GM21360 (cell line): Measurements from ENCODE around the gene PIGK.
A peak's percentile ranks its signal among the peaks of the same experiment; 100 is the strongest.
"Not testable (repeated sequence)": the region's sequence is repeated elsewhere in the genome, so short reads cannot be mapped to it uniquely, and the experiment has no call there.

Experiments
- ATAC-seq: cut with Tn5 transposase; IDR thresholded peaks from one replicate; pipeline ENCODE4 v1.9.1; 2021; ENCODE audit warnings: mild to moderate bottlenecking, moderate library complexity; ENCODE audit not compliant: unreplicated experiment

PIGK gene

GRCh38 chr1:77197351-77197750 is 21.9 kb downstream of the PIGK start:
- no peak for ATAC-seq

DNA sequence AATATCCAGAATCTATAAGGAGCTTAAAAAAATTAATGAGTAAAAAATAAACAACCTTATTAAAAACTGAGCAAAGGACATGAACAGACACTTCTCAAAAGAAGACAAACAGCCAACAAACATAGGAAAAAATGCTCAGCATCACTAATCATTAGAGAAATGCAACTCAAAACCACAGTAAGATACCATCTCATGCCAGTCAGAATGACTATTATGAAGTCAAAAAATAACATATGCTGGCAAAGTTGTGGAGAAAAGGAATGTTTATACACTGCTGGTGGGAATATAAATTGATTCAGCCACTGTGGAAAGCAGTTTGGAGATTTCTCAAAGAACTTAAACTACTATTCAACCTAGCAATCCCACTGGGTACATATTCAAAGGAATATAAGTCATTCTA is 25.3 kb downstream of the PIGK start:
- no peak for ATAC-seq

DNA sequence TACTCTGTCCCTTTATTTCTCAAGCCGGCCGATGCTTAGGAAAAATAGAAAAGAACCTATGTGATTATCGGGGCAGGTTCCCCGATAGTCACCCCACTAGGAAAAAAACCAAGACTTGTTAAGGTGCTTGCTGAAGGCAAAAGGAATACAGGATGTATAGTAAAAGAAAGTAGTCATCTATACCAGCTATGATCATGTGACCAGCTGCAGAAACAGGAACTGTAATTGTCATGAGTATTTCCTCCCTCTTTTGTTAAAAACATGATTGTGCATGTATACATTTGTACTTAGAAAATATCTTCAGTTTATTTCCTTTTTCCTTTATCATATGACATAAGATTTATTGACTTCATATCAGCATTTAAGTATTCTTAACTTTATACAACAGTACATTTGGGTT is 30.5 kb downstream of the PIGK start:
- ATAC-seq, result no peak

DNA sequence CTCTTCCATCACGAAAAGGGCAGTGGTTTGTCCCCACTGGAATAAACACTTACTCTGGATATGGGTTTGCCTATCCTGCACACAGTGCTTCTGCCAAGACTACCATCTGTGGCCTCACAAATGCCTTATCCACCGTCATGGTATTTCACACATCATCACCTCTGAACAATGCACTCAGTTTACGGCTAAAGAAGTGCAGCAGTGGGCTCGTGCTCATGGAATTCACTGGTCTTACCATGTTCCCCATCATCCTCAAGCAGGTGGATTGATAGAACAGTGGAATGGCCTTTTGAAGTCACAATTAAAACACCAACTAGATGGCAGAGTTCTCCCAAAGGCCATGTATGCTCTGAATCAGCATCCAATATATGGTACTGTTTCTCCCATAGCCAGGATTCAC is 32.3 kb downstream of the PIGK start:
- not testable (repeated sequence) for ATAC-seq

DNA sequence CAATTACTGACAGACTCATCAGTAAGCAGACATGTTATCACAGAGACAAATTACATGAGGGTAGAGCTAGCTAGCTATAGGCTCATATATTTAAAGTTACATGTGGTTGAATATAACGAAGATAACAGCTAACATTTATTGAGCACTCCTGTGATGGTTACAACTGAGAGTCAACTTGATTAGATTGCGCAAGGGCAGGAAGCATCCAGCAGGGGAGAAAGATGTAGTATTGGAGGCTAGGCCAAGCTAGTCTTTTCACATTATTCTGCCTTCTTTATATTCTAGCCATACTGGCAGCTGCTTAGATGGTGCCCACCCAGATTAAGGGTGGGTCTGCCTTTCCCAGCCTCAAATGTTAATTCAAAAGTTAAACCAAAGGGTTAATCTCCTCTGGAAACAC is 37.1 kb downstream of the PIGK start:
- no peak for ATAC-seq

- no peak for ATAC-seq
Observed at GRCh38 chr1:77179632-77180031, 39.6 kb downstream of the PIGK start.

DNA sequence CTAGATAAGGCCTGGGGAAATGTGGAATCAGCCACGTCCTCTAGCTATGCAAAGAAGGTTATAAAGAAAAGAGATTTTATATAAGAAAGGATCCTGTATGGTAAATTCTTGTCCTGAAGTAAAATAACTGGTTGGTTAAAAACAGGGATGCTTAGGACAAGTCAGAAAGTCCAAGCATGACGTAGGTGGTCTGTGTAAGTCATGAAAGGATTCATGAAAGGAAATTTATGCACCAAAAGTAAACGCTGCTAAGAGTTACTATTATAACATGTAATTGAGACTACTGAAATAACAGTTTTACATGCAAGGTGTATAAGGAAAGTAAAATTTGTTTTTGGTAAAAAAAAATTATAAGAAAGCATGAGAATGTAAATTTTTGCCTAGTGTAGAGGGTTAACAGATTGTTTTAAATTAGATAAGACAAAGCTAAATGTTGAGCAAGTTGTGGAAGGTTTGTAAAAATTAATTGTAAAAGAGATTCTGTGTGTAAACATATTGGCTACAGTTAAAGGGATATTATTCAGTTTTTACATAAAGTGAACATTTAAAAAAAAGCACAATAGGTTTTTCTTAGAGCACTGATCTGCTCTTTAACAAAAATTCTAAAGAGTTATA is 43.9 kb downstream of the PIGK start:
- ATAC-seq, result no peak

DNA sequence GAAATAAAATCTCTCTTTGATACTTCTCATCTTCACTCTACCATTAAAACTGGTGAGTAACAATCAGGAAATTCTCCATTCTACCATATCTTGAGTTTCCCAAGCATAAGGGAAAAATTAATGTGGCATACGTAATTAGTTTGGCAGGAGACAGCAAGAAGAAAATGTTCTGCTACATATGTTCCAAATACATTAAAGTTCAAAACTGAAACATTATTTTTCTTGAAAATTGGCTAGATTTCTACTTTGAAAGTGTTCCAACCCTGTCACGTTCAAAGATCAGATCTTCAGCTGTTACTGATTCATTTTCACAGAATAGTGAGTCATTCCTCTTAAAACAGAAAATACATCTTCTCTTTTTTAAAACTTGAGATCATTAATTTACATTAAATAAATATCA is 48.5 kb downstream of the PIGK start:
- no peak for ATAC-seq

DNA sequence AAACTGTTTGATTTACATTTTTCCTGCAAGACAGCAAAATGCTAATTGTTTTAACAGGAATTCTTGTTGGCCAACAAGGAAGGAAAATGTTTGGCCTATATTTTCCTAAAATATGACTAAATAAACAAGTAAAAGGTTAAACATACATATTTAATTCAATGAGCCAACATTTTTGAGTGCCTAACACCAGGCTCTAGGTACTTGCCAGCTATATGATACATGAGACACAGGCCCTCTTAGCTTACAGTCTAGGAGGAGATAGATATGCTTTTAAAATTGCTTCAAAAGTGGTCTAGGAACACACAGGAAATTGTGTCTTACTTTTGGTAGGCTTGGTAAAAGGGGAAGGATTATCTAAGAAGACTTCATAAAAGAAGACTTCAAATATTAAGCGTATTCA is 50.9 kb downstream of the PIGK start:
- no peak for ATAC-seq

- no peak for ATAC-seq
Observed at GRCh38 chr1:77164434-77164944, 54.7 kb downstream of the PIGK start.

GRCh38 chr1:77159706-77160105 is 59.5 kb downstream of the PIGK start:
- not testable (repeated sequence) for ATAC-seq

DNA sequence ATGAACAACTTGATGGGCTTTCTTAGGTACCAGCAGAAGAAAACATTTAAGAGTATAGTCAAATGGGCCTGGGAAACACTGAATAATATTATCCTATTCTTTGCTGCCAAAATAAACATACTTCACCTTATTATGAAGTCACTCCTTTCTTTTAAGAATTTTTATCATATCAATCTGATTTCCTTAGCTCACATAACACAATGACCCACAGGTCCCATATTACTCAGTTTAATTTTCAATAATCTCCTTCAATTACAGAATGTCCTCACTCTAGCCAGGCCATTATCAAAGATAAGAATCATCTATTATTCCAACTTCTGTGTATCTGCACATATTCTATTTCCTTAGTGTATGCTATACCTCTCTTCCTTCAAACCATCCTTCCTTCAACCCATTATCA is 63.0 kb downstream of the PIGK start:
- no peak for ATAC-seq

DNA sequence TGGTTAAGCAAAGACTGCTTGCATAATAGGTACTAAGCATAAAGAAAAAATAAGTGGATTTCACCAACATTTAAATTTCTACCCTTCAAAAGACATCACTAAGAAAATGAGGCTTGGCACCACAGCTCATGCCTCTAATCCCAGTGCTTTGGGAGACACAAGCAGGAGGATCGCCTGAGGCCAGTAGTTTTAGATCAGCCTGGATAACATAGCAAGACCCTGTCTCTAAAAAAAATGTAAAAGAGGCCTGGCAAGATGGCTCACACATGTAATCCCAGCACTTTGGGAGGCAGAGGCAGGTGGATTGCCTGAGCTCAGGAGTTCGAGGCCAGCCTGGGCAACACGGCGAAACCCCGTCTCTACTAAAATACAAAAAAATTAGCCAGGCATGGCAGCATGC is 73.0 kb downstream of the PIGK start:
- no peak for ATAC-seq

GRCh38 chr1:77143529-77144121 is 75.6 kb downstream of the PIGK start:
- no peak for ATAC-seq

GRCh38 chr1:77139389-77139788 is 79.8 kb downstream of the PIGK start:
- ATAC-seq, result no peak

- no peak for ATAC-seq
Observed at GRCh38 chr1:77134359-77134758, 84.9 kb downstream of the PIGK start.

- no peak for ATAC-seq
Observed at GRCh38 chr1:77133731-77134358, 85.4 kb downstream of the PIGK start.

GRCh38 chr1:77126307-77126706 is 92.9 kb downstream of the PIGK start:
- peak; percentile 64 for ATAC-seq

- ATAC-seq, result no peak
Observed at GRCh38 chr1:77121503-77121902, 97.7 kb downstream of the PIGK start.

GRCh38 chr1:77120950-77121349 is 98.3 kb downstream of the PIGK start:
- ATAC-seq, result no peak

GRCh38 chr1:77118712-77119111 is 100.5 kb downstream of the PIGK start:
- no peak for ATAC-seq

DNA sequence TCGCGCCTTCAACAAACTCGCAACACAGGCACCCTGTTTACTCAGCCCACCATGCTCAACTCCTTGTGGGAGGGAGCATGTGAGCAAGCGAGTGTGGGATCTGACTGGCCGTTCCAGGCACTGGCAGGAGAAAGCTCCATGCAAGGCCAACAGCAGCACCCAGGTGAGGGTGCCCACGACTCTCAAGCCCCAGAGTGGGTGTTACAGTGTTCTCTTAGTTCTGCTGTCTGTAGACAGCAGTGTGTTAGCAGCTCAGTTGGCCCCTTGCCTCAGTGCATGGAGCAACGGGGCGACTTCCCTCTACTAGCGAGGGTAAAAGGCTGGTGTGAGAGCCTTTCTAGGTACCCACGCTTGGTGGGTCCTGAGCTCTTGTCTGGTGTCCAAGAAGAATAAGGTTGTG is 114.6 kb downstream of the PIGK start:
- no peak for ATAC-seq
